ENCODE data around the gene IP6K1.

Gene IP6K1

GRCh38 chr3:49729966-49730609 is 56.3 kb downstream of the IP6K1 start:
- no peaks in the 10 kb centered on the region for H3K9me3 ChIP-seq (ENCODE audit: control insufficient read depth, insufficient read depth, low read length)
- peaks cover 22% of the 10 kb centered on the region for H3K36me3 ChIP-seq (ENCODE audit: insufficient read depth, low read length)
- no peaks in the 10 kb centered on the region for H3K4me1 ChIP-seq (ENCODE audit: insufficient read depth, low read length)
- H3K9ac ChIP-seq (ENCODE audit: low read depth, low read length), result no peak overlapping the region

GRCh38 chr3:49727924-49728361 is 58.4 kb downstream of the IP6K1 start:
- H3K9me3 ChIP-seq (ENCODE audit: control insufficient read depth, insufficient read depth, low read length), result no peaks in the 10 kb centered on the region

GRCh38 chr3:49727154-49727923 is 59.0 kb downstream of the IP6K1 start:
- Histone ChIP-seq H3K9me3 (ENCODE audit: control insufficient read depth, insufficient read depth, low read length) (no peaks in the 10 kb centered on the region), H3K9ac (ENCODE audit: low read depth, low read length) (no peak overlapping the region), H3K4me1 (ENCODE audit: insufficient read depth, low read length) (no peaks in the 10 kb centered on the region; the same call in 1 of the 2 replicates), H3K36me3 (ENCODE audit: insufficient read depth, low read length) (peaks cover 12% of the 10 kb centered on the region)

More at GRCh38 chr3:49727924-49728361, 58.4 kb downstream of the IP6K1 start:
- Histone ChIP-seq H3K4me1 (ENCODE audit: insufficient read depth, low read length) (no peaks in the 10 kb centered on the region; the same call in 1 of the 2 replicates), H3K36me3 (ENCODE audit: insufficient read depth, low read length) (peaks cover 16% of the 10 kb centered on the region), H3K9ac (ENCODE audit: low read depth, low read length) (no peak overlapping the region)

- no peak overlapping the region for H3K9ac ChIP-seq (ENCODE audit: low read depth, low read length)
- no peaks in the 10 kb centered on the region for H3K9me3 ChIP-seq (ENCODE audit: control insufficient read depth, insufficient read depth, low read length)
- H3K36me3 ChIP-seq (ENCODE audit: insufficient read depth, low read length), result peaks cover 5% of the 10 kb centered on the region; the same call in 1 of the 2 replicates
- no peaks in the 10 kb centered on the region; the same call in 1 of the 2 replicates for H3K4me1 ChIP-seq (ENCODE audit: insufficient read depth, low read length)
These were observed 60.2 kb downstream of the IP6K1 start for GRCh38 chr3:49725906-49726681.

- H3K36me3 ChIP-seq (ENCODE audit: insufficient read depth, low read length), result peaks cover 5% of the 10 kb centered on the region; the same call in 1 of the 2 replicates
- peak overlapping the region; percentile 82 for H3K9ac ChIP-seq (ENCODE audit: low read depth, low read length)
- H3K4me1 ChIP-seq (ENCODE audit: insufficient read depth, low read length), result no peaks in the 10 kb centered on the region; the same call in 1 of the 2 replicates
- no peaks in the 10 kb centered on the region for H3K9me3 ChIP-seq (ENCODE audit: control insufficient read depth, insufficient read depth, low read length)
These were observed 61.8 kb downstream of the IP6K1 start for GRCh38 chr3:49724586-49724985.

- no peaks in the 10 kb centered on the region for H3K9me3 ChIP-seq (ENCODE audit: control insufficient read depth, insufficient read depth, low read length)
- no peaks in the 10 kb centered on the region; the same call in 1 of the 2 replicates for H3K4me1 ChIP-seq (ENCODE audit: insufficient read depth, low read length)
- H3K9ac ChIP-seq (ENCODE audit: low read depth, low read length), result peak within 1 kb of the TSS; percentile 96
- H3K36me3 ChIP-seq (ENCODE audit: insufficient read depth, low read length), result peaks cover 5% of the 10 kb centered on the region; the same call in 1 of the 2 replicates
These were observed 62.5 kb downstream of the IP6K1 start, which contains the start of gene GMPPB for GRCh38 chr3:49723628-49724551. Gene GMPPB, minus strand, starts transcription at chr3:49723951. Its CDS starts 225 bp downstream, at chr3:49723726.

- Histone ChIP-seq H3K4me1 (ENCODE audit: insufficient read depth, low read length) (no peaks in the 10 kb centered on the region; the same call in 1 of the 2 replicates), H3K36me3 (ENCODE audit: insufficient read depth, low read length) (peaks cover 5% of the 10 kb centered on the region; the same call in 1 of the 2 replicates), H3K9me3 (ENCODE audit: control insufficient read depth, insufficient read depth, low read length) (no peaks in the 10 kb centered on the region), H3K9ac (ENCODE audit: low read depth, low read length) (peak overlapping the region; percentile 96)
These were observed 63.1 kb downstream of the IP6K1 start for GRCh38 chr3:49723296-49723627.

- H3K9me3 ChIP-seq (ENCODE audit: control insufficient read depth, insufficient read depth, low read length), result no peaks in the 10 kb centered on the region
- H3K9ac ChIP-seq (ENCODE audit: low read depth, low read length), result peak overlapping the region; percentile 96; the same call in 1 of the 2 replicates
- no peaks in the 10 kb centered on the region; the same call in 1 of the 2 replicates for H3K4me1 ChIP-seq (ENCODE audit: insufficient read depth, low read length)
- peaks cover 5% of the 10 kb centered on the region; the same call in 1 of the 2 replicates for H3K36me3 ChIP-seq (ENCODE audit: insufficient read depth, low read length)
These were observed 63.4 kb downstream of the IP6K1 start for GRCh38 chr3:49722896-49723295.

- Histone ChIP-seq H3K4me1 (ENCODE audit: insufficient read depth, low read length) (no peaks in the 10 kb centered on the region; the same call in 1 of the 2 replicates), H3K9ac (ENCODE audit: low read depth, low read length) (no peak overlapping the region; the same call in 1 of the 2 replicates), H3K9me3 (ENCODE audit: control insufficient read depth, insufficient read depth, low read length) (no peaks in the 10 kb centered on the region), H3K36me3 (ENCODE audit: insufficient read depth, low read length) (no peaks in the 10 kb centered on the region; the same call in 1 of the 2 replicates)
These were observed 64.2 kb downstream of the IP6K1 start for GRCh38 chr3:49721896-49722781.

- Histone ChIP-seq H3K36me3 (ENCODE audit: insufficient read depth, low read length) (no peaks in the 10 kb centered on the region), H3K4me1 (ENCODE audit: insufficient read depth, low read length) (no peaks in the 10 kb centered on the region; the same call in 1 of the 2 replicates), H3K9me3 (ENCODE audit: control insufficient read depth, insufficient read depth, low read length) (no peaks in the 10 kb centered on the region), H3K9ac (ENCODE audit: low read depth, low read length) (no peak overlapping the region)
These were observed 64.8 kb downstream of the IP6K1 start for GRCh38 chr3:49721596-49721895.

- Histone ChIP-seq H3K4me1 (ENCODE audit: insufficient read depth, low read length) (no peaks in the 10 kb centered on the region; the same call in 1 of the 2 replicates), H3K9me3 (ENCODE audit: control insufficient read depth, insufficient read depth, low read length) (no peaks in the 10 kb centered on the region), H3K36me3 (ENCODE audit: insufficient read depth, low read length) (no peaks in the 10 kb centered on the region), H3K9ac (ENCODE audit: low read depth, low read length) (no peak overlapping the region)
These were observed 65.3 kb downstream of the IP6K1 start for GRCh38 chr3:49720855-49721595.

- no peaks in the 10 kb centered on the region for H3K9me3 ChIP-seq (ENCODE audit: control insufficient read depth, insufficient read depth, low read length)
- no peaks in the 10 kb centered on the region; the same call in 1 of the 2 replicates for H3K4me1 ChIP-seq (ENCODE audit: insufficient read depth, low read length)
- H3K36me3 ChIP-seq (ENCODE audit: insufficient read depth, low read length), result no peaks in the 10 kb centered on the region
- peak within 1 kb of the TSS; percentile 60 for H3K9ac ChIP-seq (ENCODE audit: low read depth, low read length)
These were observed 67.0 kb downstream of the IP6K1 start, which contains the start of gene AMIGO3 for GRCh38 chr3:49719214-49719884. Gene AMIGO3, minus strand, starts transcription at chr3:49719684. Its CDS starts 219 bp downstream, at chr3:49719465.
